Measurements from ENCODE around the gene FGD3.

FGD3 gene

GRCh38 chr9:93072383-93072795 lies 125.1 kb downstream of the FGD3 start:
- DNase-seq (ENCODE audit: low spot score) = no peak

DNA sequence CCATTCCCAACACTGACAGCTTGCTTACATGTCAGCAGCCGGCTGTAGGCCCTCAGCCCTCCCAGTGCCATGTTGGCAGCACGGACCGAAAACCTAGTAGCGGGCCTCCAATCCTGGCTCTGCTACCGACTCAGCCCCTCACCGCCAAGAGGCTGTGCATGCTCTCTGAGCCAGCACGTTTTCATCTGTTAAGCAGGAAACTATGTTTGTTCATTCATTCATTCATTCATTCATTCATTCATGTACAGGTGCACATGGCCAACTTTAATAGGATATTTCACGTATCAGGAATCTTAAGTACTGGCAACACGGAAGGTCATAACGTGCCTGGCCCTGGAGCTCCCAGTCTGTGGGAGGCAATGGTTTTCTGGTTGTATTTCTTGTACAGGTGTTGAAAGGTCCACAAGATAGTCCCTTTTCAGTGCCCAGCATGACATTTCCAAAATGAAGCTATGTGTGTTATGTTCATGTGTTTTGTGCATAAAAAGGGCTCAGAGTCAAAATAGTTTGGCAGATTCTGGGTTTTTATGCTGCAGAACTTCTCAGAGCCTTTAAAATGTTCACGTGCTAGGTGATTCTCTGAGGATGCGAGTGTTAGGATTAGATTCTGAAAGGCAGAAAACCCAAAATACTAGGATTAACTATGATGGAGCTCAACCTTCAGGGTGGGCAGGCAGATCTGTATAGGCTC lies 128.9 kb downstream of the FGD3 start:
- DNase-seq (ENCODE audit: low spot score) = no peak

DNA sequence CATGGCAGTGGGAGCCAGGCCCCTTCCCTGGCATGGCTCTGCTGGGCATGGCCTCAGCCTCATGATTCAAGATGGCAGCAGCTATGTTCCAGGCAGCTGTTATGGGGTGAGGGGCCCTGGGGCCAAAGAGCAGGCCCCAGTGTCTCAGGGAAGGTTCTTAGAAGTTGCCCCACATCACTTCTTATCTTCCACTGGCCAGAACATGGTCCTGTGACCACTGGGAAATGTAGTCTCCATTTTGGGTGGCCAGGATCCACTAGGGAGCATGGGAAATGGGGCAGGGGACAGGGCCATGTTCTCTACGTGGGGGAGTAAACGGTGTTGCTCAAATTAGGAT lies 129.4 kb downstream of the FGD3 start:
- no peak for DNase-seq (ENCODE audit: low spot score)

- DNase-seq (ENCODE audit: low spot score) = no peak
Measured at GRCh38 chr9:93077367-93077766, 130.0 kb downstream of the FGD3 start.

GRCh38 chr9:93077811-93078210 lies 130.5 kb downstream of the FGD3 start:
- no peak for DNase-seq (ENCODE audit: low spot score)

DNA sequence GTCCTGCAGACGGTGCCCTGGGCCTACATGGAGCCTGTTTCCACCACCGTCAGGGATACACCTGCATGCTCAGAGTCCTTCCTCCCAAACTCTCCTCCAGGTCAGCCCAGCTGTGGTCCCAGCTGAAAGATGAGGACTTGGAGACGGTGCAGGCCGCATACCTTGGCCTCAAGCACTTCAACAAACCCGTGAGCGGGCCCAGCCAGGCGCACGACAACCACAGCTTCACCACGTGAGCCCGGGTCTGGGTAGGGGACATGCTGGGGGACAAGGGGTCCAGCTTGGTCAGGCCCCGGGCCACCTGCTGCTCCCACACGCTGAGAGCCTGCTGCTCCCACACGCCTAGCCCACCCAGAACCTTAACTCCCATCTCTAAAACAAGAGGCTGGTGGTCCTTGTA lies 132.0 kb downstream of the FGD3 start:
- DNase-seq (ENCODE audit: low spot score) = no peak

DNA sequence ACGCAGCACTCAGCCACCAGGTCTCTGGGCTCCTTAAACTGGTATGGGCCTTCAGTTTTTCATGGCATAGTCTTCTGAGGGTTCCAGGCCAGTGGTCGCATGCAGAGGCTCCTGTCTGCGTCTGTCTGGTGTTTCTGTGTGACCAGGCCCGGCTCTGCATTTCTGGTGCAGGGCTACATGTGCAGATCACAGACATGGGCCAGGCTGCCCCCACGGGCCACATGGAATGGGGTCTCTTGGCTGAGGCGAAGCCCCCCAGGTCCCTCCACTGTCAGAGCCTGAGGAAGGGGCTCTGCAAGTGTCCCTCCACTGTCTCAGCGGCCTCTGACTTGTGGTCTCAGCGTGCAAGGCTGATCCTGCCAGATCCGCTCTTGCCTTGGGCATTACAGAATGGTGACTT lies 133.1 kb downstream of the FGD3 start:
- peak; percentile 42 for DNase-seq (ENCODE audit: low spot score)

GRCh38 chr9:93081081-93081529 lies 133.8 kb downstream of the FGD3 start:
- DNase-seq (ENCODE audit: low spot score) = peak; percentile 35

DNA sequence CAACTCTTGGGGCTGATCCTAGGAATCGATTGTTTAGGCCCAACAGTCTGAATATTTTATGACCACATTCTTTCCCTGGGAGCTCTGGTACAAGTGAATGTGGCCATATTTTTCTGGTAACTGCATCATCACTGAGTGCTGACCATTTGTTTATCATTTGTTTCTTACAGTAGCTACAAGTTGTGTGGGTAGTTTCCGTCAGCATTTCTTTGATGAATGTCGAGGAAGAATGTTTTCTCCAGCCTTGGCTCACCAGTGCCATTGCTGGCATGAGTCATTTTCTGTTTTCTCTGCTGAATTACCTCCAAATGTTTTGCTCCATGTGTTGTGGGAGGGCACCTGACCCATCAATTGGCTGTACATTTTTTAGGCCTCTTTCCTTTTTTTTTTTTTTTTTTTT lies 134.6 kb downstream of the FGD3 start:
- DNase-seq (ENCODE audit: low spot score) = no peak

DNA sequence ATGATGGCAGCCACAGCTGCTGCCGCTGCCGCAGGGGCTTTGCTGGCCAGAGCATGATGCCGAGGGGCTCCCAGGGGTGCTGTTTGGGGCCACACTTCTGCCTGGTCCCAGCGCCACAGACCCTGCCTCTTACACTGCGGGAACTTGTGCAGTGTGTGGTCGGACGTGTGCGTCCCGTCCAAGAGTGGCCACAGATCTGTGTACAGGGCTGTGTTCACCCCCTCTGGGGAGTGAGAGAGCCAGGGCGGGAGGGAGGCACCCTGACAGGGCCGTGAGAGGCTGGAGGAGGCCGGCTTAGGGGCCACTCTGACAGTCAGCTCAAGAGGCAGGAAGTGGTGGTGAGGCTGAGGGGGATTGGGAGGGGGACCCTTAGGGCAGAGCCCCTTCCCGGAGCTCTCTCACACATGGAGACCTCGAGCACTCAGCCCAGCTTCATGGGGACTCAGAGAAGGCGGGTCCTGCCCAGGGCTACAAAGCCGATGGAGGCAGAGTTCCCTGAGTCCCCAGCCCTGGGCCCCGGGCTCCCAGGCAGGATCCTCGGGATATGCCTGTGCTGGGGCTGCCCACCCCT lies 135.6 kb downstream of the FGD3 start:
- peak; percentile 49 for DNase-seq (ENCODE audit: low spot score)

- DNase-seq (ENCODE audit: low spot score) = no peak
Measured at GRCh38 chr9:93083592-93084470, 136.5 kb downstream of the FGD3 start.

DNA sequence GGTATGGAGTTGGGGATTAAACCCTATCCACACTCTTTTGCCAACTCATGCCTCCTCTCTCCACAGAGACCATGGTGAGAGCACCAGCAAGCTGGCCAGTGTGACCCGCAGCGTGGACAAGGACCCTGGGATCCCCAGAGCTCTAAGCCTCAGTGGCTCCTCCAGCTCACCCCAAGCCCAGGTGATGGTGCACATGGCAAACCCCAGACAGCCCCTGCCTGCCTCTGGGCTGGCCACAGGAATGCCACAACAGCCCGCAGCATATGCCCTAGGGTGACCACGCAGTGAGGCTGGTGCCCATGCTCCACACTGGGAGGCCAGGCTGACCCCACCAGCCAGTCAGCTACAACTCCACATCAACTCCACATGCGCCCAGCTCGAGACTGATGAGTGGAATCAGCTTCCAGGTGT lies 137.2 kb downstream of the FGD3 start:
- DNase-seq (ENCODE audit: low spot score) = no peak

DNA sequence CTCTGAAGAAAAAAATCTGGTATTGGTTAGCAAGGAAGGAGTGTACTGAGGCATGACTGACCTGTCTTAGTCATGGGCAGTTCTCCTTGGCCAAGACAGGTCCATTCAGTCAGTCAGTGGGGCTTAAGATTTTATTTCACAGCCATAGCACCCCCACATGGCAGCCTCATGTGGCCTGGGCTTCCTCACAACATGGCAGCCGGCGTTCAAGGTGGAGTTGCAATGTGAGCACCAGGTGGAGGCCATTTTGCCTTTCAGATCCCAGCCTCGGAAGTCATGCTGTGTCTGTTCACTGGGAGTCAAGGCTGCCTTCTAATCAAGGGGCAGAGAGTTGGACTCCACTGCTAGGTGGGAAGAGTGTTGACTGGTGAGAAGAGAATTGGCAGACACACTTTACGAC lies 138.4 kb downstream of the FGD3 start:
- peak; percentile 26 for DNase-seq (ENCODE audit: low spot score)

All from ecto neural progenitor cell (in vitro differentiated cells).